ENCODE results near the gene CSMD2. TPM values are rescaled to one million over a fixed set of nuclear protein-coding genes. Genes with fewer than 3 reads are reported as not detected.

CSMD2 gene
- total and polyA plus RNA-seq, 2 experiments from 2014 or later = 5.3 to 16.6 TPM

- TF ChIP-seq REST (IDR thresholded peaks at IDR 0.05; ENCODE audit: unreplicated experiment) (no peak), STAT1 (IDR thresholded peaks at IDR 0.05; ENCODE audit: unreplicated experiment) (no peak)
Measured at GRCh38 chr1:33872275-33872674, 292.8 kb downstream of the CSMD2 start (continued).

GRCh38 chr1:33867684-33868083, 297.3 kb downstream of the CSMD2 start:
- Mint-ChIP-seq H3K36me3 (ENCODE audit: low read depth) (peaks cover 12% of the 10 kb centered on the region), H3K4me3 (no peak overlapping the region), H3K27me3 (ENCODE audit: insufficient read depth, low read depth, poor library complexity) (peaks cover 5% of the 10 kb centered on the region), H3K27ac (0 out of 2 replicates have a peak overlapping the region, but pooled peaks have one; percentile 34), H3K4me1 (peaks cover 13% of the 10 kb centered on the region), H3K9me3 (peaks cover 4% of the 10 kb centered on the region)
- DNase-seq (ENCODE audit: low spot score) (no peak), ATAC-seq (no peak)
- Histone ChIP-seq H3K27ac (ENCODE audit: low read depth) (no peak overlapping the region), H3F3A (replicated peaks; ENCODE audit: low read depth) (no peaks in the 10 kb centered on the region), H3K27me3 (ENCODE audit: insufficient read depth) (no peaks in the 10 kb centered on the region), H3K4me1 (ENCODE audit: insufficient read depth) (peaks cover 24% of the 10 kb centered on the region), H2AFZ (no peak overlapping the region), H3K4me3 (no peak overlapping the region), H3K9me2 (ENCODE audit: insufficient read depth) (no peaks in the 10 kb centered on the region; the same call in 1 of the 2 replicates), H3K4me2 (peak overlapping the region; percentile 55), H4K20me1 (replicated peaks; ENCODE audit: insufficient read depth) (no peaks in the 10 kb centered on the region), H3K79me2 (replicated peaks; ENCODE audit: insufficient read depth) (no peaks in the 10 kb centered on the region), H3K36me3 (ENCODE audit: insufficient read depth) (no peaks in the 10 kb centered on the region)
- TF ChIP-seq NANOG (IDR thresholded peaks at IDR 0.05; ENCODE audit: borderline replicate concordance) = no peak
- no peak for TF ChIP-seq EZH2 (IDR thresholded peaks at IDR 0.05; ENCODE audit: low read depth, unreplicated experiment)
- no peak for TF ChIP-seq CREB1 (CRISPR knock-in tag; IDR thresholded peaks at IDR 0.05; ENCODE audit: low read depth)
- TF ChIP-seq POLR2AphosphoS5 (IDR thresholded peaks at IDR 0.05; ENCODE audit: low read depth) = no peak
- no peak for TF ChIP-seq EZH2phosphoT487 (IDR thresholded peaks at IDR 0.05; ENCODE audit: unreplicated experiment)
- TF ChIP-seq REST (IDR thresholded peaks at IDR 0.05; ENCODE audit: unreplicated experiment) = no peak
- no peak for TF ChIP-seq STAT1 (IDR thresholded peaks at IDR 0.05; ENCODE audit: unreplicated experiment)
- no peak for TF ChIP-seq ETS1 (IDR thresholded peaks at IDR 0.05)
- no peak for TF ChIP-seq ZNF462 (CRISPR knock-in tag; IDR thresholded peaks at IDR 0.05)
- TF ChIP-seq JUNB (IDR thresholded peaks at IDR 0.05; ENCODE audit: unreplicated experiment) = no peak
